Right atrium auricular region (tissue), 2 donors: ENCODE measurements around the gene TRABD2A. TPM values are rescaled to one million over a fixed set of nuclear protein-coding genes. Genes with fewer than 3 reads are reported as not detected.

ENCODE experiments used
- DNase-seq: peaks from one replicate; pipeline ENCODE4 v3.0.0-alpha.2; 2019; ENCODE audit warnings: low spot score
- H3K27ac ChIP-seq, 2 donors: fragments of 200-600 bp; sonication (generic); 1 replicate in 1 of 2; 2 replicates in 1 of 2; pipeline ENCODE4 v1.5.1; 2016 to 2019
- H3K27me3 ChIP-seq, 2 donors: fragments of 200-600 bp; sonication (generic); one replicate each; pipeline versions ENCODE4 v1.5.1 to v1.6.0; 2017 to 2019
- H3K36me3 ChIP-seq: fragments of 200-600 bp; sonication (generic); one replicate; pipeline ENCODE4 v1.5.1; 2016
- H3K4me1 ChIP-seq, 2 donors: fragments of 200-600 bp; sonication (generic); one replicate each; pipeline versions ENCODE4 v1.5.1 to v1.6.0; 2017 to 2019
- H3K4me3 ChIP-seq, 2 donors: fragments of 200-600 bp; sonication (generic); 1 replicate in 1 of 2; 2 replicates in 1 of 2; pipeline ENCODE4 v1.5.1; 2017 to 2019; ENCODE audit warnings: mild to moderate bottlenecking in 1 of 2, moderate library complexity in 1 of 2
- H3K9me3 ChIP-seq, 2 donors: fragments of 200-600 bp; sonication (generic); one replicate each; pipeline ENCODE4 v1.5.1; 2019
- total RNA-seq, 2 donors: library from RNA; depleted of rRNA; stranded (reverse); fragments of >200 nt; gene quantifications; one replicate each; pipeline ENCODE4 v1.1.0, GENCODE V29; 2016
- TF ChIP-seq, protein P1 (sequence below), 2 donors: fragments of 200-600 bp; sonication (generic); IDR thresholded peaks; one replicate each; pipeline ENCODE4 v1.5.1; 2019; ENCODE audit warnings: antibody characterized with exemption in 2 of 2

Gene TRABD2A
- total RNA-seq, 2 donors from 2014 or later, result 1.2 to 1.7 TPM

DNA sequence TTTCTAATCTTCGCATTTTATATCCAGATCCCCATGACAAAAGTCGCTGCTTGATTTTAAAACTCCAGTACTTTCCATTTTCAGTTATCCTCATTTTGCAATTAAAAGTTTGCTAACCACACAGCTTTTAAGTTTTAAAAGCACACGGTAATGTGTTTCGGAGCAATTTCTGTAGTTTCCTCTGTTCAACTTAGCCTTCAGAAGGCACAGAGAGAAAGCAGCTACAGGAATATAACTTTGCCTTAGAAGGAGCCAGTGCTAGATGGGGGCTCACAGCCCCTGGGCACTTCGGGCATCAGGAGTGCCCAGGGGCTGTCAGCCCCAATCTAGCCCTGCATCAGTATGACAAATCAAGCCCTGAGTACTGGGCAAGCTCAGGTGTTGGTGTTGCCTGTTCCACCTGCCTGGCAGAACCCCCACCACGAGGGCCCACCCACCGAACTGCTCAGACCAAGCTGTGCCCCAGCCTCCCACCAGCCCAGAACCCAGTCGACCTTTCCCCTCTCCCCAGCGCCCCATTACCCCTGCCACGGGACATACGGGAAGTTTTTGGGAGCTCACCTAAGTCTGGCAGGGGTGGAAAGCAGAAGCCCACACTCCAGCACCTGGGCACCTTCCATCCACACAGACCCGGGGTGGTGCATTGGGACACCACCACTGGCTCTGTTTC lies 47.3 kb downstream of the TRABD2A start:
- Histone ChIP-seq H3K4me3 (no peak overlapping the region), H3K36me3 (no peaks in the 10 kb centered on the region), H3K27ac (no peak overlapping the region), H3K9me3 (peaks cover 0 to 17% of the 10 kb centered on the region in 2 donors), H3K27me3 (no peaks in the 10 kb centered on the region), H3K4me1 (no peaks in the 10 kb centered on the region)
- no peak for DNase-seq
- TF ChIP-seq, protein P1, sequence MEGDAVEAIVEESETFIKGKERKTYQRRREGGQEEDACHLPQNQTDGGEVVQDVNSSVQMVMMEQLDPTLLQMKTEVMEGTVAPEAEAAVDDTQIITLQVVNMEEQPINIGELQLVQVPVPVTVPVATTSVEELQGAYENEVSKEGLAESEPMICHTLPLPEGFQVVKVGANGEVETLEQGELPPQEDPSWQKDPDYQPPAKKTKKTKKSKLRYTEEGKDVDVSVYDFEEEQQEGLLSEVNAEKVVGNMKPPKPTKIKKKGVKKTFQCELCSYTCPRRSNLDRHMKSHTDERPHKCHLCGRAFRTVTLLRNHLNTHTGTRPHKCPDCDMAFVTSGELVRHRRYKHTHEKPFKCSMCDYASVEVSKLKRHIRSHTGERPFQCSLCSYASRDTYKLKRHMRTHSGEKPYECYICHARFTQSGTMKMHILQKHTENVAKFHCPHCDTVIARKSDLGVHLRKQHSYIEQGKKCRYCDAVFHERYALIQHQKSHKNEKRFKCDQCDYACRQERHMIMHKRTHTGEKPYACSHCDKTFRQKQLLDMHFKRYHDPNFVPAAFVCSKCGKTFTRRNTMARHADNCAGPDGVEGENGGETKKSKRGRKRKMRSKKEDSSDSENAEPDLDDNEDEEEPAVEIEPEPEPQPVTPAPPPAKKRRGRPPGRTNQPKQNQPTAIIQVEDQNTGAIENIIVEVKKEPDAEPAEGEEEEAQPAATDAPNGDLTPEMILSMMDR (IDR thresholded peaks at IDR 0.05), result no peak

DNA sequence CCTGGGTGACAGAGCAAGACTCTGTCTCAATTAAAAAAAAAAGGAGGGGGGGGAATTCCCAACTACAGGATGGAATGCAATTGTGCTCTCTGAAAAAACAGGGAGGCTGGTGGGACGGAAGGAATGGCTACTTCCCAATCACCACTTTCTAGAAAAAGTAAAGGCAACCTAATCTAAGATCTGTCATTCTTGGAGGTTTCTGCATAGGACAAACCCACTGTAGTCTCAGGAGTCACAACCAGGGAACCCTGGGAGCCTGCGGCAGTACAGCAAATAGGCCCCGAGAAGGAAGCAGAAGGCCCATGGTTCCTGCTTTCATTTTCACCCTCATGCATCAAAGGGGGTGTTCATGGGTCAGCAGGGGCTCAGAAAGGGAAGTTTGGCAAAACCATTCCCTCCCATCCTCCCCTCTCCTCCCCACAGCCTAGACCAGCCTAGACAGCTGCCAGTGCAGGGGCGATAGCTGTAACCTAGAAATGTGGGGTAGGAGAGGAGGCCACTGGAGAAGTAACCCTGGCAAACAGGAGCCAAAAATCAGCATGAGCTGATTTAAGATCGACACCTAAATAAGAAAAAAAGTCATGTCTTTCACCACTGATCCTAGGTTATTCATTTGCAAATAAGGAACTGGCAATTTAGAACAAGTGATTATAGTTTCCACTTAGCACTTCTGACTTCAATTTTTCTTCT lies 48.0 kb downstream of the TRABD2A start:
- H3K4me3 ChIP-seq, result no peak overlapping the region
- no peaks in the 10 kb centered on the region for H3K4me1 ChIP-seq

DNA sequence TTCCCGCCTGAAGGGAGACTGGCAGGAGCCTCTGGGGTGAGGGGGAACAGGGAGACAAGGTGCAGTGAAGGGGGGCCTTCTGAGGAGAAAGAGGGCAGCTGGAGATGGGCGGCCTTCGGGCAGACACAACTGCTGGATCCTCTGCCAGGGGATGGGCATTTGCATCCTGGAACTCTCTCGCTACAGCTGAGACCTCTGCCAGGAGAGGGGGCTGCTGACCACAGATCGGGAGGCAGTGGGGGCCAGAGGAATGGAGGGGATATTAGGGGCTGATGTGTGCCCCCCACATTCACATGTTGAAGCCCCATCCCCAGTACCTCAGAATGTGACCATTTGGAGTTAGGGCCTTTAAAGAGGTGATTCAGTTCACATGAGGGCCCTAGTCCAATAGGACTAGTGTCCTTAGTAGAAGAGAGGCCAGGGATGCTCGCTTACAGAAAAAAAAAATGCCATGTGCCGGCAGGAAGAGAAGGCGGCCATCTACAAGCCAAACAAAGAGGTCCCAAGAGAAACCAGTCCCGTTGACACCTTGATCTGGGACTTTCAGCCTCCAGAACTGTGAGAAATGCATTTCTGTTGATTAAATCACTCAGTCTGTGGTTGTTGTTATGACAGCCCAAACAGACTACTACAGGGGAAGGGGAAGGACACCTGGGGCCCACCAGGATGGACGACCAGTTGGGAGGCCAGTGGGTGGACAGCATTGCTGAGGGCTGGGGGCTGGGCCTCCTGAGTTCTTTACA lies 50.0 kb downstream of the TRABD2A start:
- DNase-seq, result no peak
- TF ChIP-seq, protein P1 (IDR thresholded peaks at IDR 0.05), result no peak
- Histone ChIP-seq H3K9me3 (peaks cover 0 to 12% of the 10 kb centered on the region in 2 donors), H3K27ac (no peak overlapping the region), H3K27me3 (no peaks in the 10 kb centered on the region), H3K4me3 (no peak overlapping the region), H3K4me1 (no peaks in the 10 kb centered on the region), H3K36me3 (no peaks in the 10 kb centered on the region)

More for the DNA sequence above, 48.0 kb downstream of the TRABD2A start:
- Histone ChIP-seq H3K9me3 (peaks cover 0 to 17% of the 10 kb centered on the region in 2 donors), H3K36me3 (no peaks in the 10 kb centered on the region), H3K27me3 (no peaks in the 10 kb centered on the region), H3K27ac (no peak overlapping the region)
- DNase-seq, result no peak
- TF ChIP-seq, protein P1 (IDR thresholded peaks at IDR 0.05), result no peak

GRCh38 chr2:84830095-84830494 lies 50.8 kb downstream of the TRABD2A start:
- Histone ChIP-seq H3K27ac (no peak overlapping the region), H3K4me3 (no peak overlapping the region), H3K27me3 (no peaks in the 10 kb centered on the region), H3K36me3 (no peaks in the 10 kb centered on the region), H3K9me3 (peaks cover 0 to 3% of the 10 kb centered on the region in 2 donors), H3K4me1 (no peaks in the 10 kb centered on the region)
- DNase-seq, result no peak
- TF ChIP-seq, protein P1 (IDR thresholded peaks at IDR 0.05), result no peak

DNA sequence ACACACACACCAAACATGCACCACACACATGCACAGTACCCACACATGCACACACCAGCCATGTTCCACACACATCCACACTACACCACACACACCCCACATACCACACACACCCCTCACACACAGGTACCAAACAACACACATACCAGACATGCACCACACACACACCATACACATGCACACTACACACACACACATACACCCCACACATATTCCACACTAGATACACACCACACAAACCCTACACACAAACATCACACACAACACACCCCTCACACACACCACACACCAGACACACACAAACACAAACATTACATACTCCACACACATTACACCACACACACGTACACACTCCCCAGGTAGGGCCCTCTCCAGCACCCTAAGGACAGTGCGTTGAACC lies 51.2 kb downstream of the TRABD2A start:
- no peaks in the 10 kb centered on the region for H3K27me3 ChIP-seq
- H3K36me3 ChIP-seq, result no peaks in the 10 kb centered on the region
- no peaks in the 10 kb centered on the region for H3K9me3 ChIP-seq
- H3K4me3 ChIP-seq, result no peak overlapping the region
- no peak overlapping the region for H3K27ac ChIP-seq
- no peak for DNase-seq
- TF ChIP-seq, protein P1 (IDR thresholded peaks at IDR 0.05), result no peak
- H3K4me1 ChIP-seq, result no peaks in the 10 kb centered on the region
